Prostate gland (tissue), 2 donors: ENCODE results near the gene ZNF827.

Source experiments
- POLR2A ChIP-seq: fragments of 450-650 bp; IDR thresholded peaks from one replicate; pipeline ENCODE4 v1.6.1; 2016; ENCODE audit warnings: antibody characterized with exemption, mild to moderate bottlenecking
- TF ChIP-seq, protein P1 (sequence below), 4 experiments: fragments of 200-600 bp in 2 of 4; fragments of 450-650 bp in 2 of 4; sonication (generic) in 2 of 4; IDR thresholded peaks; 1 replicate in 3 of 4; 2 replicates in 1 of 4; pipeline ENCODE4 v1.5.1; 2016 to 2019; ENCODE audit warnings: antibody characterized with exemption in 4 of 4, mild to moderate bottlenecking in 2 of 4, moderate library complexity in 2 of 4

DNA sequence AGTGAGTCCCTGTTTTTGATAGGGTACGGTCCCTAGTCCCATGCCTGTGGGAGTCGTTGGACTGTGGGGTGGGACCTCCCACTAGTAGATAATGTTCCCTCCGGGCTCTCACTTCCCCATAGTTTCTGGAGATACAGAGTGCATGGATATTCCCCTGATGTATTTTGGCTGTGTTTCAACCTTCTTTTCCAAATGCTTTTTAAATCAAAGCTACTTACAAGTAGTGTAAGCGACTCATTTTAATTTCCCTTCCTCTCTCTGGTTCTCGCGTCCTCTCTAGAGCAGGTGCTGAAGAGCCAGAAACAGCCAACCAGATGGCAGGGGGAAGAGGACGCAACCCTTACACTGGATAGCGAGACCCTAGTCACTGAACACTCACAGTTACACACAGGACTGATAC is 79.2 kb downstream of the ZNF827 start:
- TF ChIP-seq, protein P1, sequence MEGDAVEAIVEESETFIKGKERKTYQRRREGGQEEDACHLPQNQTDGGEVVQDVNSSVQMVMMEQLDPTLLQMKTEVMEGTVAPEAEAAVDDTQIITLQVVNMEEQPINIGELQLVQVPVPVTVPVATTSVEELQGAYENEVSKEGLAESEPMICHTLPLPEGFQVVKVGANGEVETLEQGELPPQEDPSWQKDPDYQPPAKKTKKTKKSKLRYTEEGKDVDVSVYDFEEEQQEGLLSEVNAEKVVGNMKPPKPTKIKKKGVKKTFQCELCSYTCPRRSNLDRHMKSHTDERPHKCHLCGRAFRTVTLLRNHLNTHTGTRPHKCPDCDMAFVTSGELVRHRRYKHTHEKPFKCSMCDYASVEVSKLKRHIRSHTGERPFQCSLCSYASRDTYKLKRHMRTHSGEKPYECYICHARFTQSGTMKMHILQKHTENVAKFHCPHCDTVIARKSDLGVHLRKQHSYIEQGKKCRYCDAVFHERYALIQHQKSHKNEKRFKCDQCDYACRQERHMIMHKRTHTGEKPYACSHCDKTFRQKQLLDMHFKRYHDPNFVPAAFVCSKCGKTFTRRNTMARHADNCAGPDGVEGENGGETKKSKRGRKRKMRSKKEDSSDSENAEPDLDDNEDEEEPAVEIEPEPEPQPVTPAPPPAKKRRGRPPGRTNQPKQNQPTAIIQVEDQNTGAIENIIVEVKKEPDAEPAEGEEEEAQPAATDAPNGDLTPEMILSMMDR (IDR thresholded peaks at IDR 0.05), result no peak
- no peak for TF ChIP-seq POLR2A
